Stimulated activated CD4-positive, alpha-beta T cell treated with anti-CD3 and anti-CD28 coated beads, Interleukin-1b, Interleukin-23, amount 100 ng/mL, for 1 hour (primary cell): ENCODE results near the gene CD3G.
A peak's percentile ranks its signal among the peaks of the same experiment; 100 is the strongest.

Experiments
- DNase-seq, 2 donors: peaks; one replicate each; pipeline ENCODE4 v3.0.0-alpha.2; 2020; ENCODE audit warnings: low read depth in 2 of 2

CD3G gene

GRCh38 chr11:118325283-118325682 is 18.9 kb upstream of the CD3G start:
- DNase-seq: no peak

GRCh38 chr11:118328745-118329144 is 15.4 kb upstream of the CD3G start:
- no peak for DNase-seq

GRCh38 chr11:118334745-118335144 is 9.4 kb upstream of the CD3G start:
- no peak for DNase-seq

DNA sequence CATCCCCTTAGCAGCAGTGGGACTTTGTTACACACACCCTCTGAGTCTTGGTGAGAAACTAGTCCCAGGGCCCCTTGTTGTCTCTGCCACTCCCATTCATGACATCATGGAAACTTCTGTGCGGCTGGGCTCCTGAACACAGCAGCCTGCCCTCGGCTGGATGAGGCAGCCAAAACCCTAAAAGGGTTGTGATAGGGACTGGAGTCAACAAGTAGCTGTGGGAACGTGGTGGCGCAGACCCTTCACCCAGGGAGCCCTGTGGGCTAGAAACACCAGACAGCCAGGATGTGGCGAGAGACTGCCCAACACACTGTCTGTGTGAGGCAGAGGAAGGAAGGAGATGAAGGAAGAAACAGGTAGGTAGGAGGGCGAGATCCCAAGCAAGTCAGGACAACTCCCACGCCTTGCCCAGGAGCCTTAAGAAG is 5.5 kb upstream of the CD3G start:
- DNase-seq: peak; percentile 54 to 82

DNA sequence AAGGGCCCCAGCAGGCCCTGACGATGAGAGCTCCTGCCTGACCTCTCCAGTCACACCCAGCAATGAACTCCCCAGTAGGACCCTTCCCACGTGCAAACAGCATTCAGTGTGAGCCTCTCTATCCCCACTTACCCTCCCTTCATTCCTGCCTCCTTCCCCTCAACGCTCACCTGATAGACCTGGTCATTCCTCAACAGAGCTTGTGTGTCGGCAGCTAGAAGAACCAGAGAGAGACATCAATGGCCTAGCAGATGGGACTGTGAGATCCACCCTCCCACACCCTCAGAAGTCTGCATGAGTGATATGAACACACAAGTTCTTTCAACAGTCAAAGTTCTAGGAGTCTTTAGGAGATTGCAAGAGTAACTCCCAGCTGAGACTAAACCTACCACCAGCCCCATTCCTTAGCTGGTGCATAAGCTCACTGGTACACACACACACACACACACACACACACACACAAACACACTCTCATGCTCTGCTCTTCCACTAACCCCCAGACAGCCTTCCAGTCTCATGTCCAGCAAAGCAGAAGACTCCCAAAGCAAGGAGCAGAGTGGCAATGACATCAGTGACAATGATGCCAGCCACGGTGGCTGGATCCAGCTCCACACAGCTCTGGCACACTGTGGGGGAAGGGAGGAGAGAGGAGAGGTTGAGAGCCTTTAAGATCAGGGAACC is 4.7 kb upstream of the CD3G start:
- no peak for DNase-seq

GRCh38 chr11:118340449-118340848 is 3.7 kb upstream of the CD3G start:
- DNase-seq: no peak

DNA sequence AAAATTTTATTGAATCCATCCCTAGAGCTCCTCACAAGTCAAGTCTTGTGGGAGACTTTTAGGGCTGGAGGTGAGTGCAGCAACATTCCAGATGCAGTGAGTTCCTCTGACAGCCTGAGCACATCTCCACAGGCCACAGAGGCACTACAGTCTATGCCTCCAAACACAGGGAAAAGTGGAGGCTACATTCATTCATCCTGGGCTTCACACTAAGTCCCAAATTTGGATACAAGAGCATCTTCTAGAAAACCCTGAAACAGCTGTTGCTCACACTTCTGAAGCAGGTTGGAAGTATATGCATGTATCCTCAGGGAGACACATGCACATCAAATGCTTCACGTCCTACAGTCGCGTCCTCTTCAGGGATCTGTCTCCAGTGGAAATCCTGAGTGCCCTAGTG is 2.9 kb upstream of the CD3G start:
- DNase-seq: no peak

- no peak for DNase-seq
Measured at GRCh38 chr11:118341815-118342489, 2.2 kb upstream of the CD3G start.

DNA sequence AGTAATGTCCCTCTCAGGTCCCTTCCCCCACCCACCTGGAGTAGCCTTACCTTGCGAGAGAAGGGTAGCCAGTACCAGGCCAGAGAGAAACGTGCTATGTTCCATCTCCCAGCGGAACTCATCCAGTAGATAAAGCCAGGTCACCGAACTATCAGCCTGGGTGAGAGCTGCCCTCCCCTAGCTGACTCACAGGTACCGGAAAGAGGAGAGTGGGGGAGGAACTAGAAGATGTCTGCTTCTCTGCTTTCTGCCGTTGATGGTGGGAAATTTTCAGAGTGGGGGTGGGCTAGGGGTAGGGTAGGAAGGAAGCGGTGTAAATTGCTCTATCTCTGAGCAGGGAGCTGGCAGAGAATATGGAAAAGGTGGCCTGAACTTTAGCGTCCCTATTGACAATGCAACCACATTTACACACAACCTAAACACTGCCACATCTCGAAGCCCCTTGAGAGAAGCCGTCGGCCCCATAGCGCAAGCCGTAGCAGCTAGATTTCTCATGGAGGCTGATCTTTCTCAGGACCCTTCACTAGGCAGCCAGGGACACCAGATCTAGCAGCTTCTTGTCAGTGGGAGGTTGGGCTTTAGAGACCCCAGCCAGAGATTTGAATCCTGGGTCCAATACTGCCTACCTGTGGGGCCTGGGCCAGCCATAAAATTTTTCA is 1.5 kb upstream of the CD3G start, which contains the start of gene CD3D:
Gene CD3D (minus strand): TSS at position 203 of the 659 bp plus-strand sequence. CDS start 98 bp downstream, at position 105.
- DNase-seq: peak; percentile 45 to 55

DNA sequence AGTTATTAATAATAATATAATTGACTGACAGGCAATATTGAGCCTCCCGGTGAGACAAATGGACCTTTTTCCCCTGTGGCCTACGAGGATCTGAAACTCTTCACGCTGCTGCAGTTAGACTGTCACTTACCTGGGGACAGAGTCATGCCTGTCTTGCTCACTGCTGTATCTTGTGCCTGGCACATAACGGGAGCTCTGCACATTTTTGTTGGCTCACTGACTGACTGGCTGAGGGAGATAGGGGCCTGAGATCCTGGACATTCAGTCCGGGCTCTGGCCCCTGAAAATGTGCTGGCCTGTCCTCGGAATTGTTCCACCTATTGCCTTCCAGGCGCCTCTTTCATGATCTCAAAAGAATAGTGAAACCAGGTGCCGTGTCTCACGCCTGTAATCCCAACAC is 896 bp upstream of the CD3G start:
- DNase-seq: no peak

DNA sequence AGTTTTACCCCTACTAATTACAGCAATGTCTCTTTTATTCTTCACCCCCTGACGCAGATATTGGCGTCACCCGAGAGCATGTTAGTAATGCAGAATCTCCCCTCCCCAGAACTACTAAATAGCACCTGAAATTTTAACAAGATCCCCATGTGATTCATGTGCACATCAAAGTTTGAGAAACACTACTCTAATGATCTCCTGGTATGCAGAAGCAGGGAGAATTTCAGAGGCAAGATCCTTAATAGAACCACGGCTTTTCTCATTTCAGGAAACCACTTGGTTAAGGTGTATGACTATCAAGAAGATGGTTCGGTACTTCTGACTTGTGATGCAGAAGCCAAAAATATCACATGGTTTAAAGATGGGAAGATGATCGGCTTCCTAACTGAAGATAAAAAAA is 5.3 kb downstream of the CD3G start:
- no peak for DNase-seq

DNA sequence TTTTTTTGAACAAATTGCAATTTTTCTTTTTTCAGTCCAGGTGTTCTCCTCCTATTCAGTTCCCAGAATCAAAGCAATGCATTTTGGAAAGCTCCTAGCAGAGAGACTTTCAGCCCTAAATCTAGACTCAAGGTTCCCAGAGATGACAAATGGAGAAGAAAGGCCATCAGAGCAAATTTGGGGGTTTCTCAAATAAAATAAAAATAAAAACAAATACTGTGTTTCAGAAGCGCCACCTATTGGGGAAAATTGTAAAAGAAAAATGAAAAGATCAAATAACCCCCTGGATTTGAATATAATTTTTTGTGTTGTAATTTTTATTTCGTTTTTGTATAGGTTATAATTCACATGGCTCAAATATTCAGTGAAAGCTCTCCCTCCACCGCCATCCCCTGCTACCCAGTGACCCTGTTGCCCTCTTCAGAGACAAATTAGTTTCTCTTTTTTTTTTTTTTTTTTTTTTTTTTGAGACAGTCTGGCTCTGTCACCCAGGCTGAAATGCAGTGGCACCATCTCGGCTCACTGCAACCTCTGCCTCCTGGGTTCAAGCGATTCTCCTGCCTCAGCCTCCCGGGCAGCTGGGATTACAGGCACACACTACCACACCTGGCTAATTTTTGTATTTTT is 9.1 kb downstream of the CD3G start:
- DNase-seq: no peak

- DNase-seq: no peak
Measured at GRCh38 chr11:118358071-118358470, 13.9 kb downstream of the CD3G start.

DNA sequence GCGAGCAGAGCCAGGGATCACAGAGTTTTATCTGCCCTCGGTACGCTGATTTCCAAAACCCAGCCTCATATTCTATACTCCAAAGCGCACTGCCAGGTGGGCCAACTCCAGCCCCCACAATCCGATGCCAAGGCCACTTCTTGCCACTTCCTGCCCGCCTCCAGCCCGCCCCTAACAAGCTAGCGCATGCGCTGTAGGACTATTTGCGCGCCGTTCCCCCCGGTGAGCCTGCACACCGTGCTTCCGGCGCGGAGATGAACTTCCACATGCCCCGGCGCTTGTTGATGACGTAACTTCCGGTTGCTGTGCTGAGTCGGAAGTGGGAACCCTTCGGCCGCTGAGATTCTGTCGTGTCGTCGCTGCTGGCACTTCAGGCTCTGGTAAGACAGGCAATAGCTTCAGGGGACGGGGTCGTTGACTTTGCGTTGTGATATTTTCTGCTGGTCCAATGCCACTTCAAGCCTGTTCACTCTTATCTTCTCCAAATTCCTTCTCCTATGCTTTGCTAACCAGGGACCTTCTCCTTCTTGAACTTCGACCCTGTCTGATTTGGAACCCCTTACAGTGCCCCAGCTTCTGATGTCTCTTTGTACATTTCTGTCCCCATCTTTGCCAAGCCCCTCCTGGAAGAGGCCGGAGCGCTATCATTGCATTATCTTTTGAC is 15.3 kb downstream of the CD3G start, which contains the start of gene UBE4A:
Gene UBE4A (plus strand): TSS at position 306 of the 664 bp plus-strand sequence. CDS start 5,481 bp downstream, outside the sequence.
- peak; percentile 96 for DNase-seq

DNA sequence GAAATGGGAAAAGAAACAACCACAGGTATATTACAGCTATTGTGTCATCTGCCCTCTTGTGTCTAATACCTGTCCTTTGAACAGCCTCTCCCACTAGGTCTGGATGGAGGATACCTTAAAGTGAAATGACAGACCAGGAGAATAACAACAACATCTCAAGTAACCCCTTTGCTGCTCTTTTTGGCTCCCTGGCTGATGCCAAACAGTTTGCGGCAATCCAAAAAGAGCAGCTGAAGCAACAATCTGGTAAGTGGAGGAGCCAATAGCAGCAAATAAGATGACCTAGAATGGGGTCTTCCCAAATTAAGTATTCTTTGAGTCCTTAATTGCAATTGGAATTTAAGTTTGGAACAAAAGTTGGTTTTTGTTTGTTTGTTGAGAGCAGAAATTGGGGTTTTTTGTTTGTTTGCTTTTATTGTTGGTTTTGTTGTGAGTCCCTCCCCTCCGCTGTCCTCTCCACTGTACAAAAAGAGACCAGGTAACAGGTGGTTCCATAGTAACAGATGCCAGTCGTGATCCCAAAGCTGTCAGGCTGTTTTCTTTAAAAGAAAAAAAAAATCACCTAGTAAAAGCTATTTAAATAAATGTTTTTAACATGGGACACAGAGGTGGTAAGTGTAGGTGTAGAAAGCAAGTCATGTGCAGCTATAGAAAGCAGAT is 20.9 kb downstream of the CD3G start:
- DNase-seq: no peak

DNA sequence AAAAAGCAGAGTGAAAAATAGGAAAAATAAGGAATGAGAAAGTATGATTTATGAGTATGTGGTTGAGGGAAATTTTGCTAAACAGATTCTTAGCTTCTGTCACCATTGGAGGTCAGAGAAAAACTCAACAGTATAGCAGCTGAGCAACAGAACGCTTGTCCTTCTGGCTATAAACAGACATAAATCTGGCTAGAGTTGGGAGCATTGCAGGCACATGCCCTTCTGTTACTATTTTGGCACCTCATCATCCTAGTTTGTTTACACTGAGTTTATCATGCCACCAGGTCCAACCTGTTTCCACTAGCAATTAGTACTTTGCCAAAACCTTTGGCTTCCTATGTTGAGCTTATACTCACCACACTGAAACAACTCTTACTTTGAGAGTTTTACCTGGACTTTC is 22.1 kb downstream of the CD3G start:
- no peak for DNase-seq

- no peak for DNase-seq
Measured at GRCh38 chr11:118370774-118371173, 26.6 kb downstream of the CD3G start.

DNA sequence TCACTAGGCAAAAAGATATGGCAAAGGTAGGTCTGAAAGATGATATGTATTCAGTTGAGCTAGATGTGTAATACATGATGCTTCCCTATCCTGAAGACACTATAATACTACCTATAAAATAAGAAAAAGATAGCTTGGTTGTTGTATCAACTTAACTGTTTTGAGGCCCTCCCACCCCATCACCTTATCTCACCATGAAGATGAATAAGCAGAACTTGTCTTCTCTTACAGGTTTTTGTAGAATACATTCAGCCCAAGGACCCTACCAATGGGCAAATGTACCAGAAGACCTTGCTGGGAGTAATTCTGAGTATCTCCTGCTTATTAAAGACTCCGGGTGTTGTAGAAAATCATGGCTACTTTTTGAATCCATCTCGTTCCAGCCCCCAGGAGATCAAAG is 29.1 kb downstream of the CD3G start:
- no peak for DNase-seq

GRCh38 chr11:118373871-118374270 is 29.7 kb downstream of the CD3G start:
- no peak for DNase-seq

GRCh38 chr11:118374729-118375128 is 30.6 kb downstream of the CD3G start:
- no peak for DNase-seq

GRCh38 chr11:118375978-118376377 is 31.8 kb downstream of the CD3G start:
- DNase-seq: no peak
